ENCODE data around the gene RAD23A.

RAD23A gene

DNA sequence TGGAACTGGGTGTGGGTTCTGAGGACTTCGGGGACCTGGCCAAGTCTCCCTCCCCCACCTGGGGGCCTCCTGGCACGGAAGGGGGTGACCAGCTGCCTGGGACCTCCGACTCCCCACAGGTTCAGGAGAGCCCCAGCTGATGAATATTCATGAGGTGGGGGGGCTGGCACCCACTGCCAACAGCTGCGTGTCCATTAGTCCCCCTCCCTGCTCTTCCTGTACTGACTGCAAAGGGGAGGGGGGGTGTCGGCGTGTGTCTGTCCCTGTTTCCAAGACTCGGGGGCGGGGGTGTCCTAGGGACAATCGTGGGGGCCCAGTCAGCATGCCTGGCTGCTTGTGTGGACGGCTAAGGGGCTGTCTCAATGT, 39.0 kb downstream of the RAD23A start:
- H3K18ac ChIP-seq (ENCODE audit: low read depth in 1 of 2, low read length in 2 of 2): no peak overlapping the region

DNA sequence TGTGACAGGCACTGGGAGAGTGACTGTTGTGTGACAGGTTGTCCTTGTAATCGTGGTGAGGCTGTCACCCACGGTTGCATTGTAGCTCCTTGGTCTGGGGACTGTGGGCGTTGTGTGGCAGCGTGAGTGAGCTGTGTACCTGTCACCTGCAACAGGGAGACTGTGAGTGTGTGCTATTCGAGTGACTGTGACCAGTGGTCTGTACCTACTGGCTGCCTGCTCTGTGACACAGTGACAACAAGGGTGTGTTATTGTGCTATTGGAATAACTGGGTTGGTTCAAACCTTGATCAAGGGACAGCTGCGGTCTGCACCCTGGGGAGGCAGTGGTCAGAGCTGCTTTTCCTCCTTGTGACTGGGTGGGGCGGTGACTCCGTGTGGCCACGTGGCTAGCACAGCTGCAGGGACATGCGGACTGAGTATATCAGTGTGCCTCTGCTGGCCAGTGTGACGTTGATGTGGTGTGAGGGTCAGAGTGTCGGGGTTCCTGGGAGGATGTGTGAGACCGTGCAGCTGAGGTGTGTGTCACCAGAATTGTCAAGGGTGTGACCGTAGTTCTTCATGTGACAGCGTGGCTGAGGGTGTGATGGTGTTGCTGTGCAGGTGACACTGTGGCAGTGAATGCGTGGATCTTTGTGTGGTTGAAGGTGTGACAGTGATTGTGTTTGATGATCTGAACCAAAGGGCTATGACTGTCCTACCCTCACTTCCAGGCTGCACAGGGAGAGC, 39.6 kb downstream of the RAD23A start:
- no peak overlapping the region for H3K27ac ChIP-seq (ENCODE audit: low read length, poor library complexity, severe bottlenecking)
- 69% methylated on average over 16 of the region's 16 CpGs for WGBS
- no peak overlapping the region for H3K4me3 ChIP-seq (ENCODE audit: insufficient read depth in 1 of 2, low read depth in 1 of 2, low read length in 2 of 2)
- H3K36me3 ChIP-seq (ENCODE audit: control insufficient read depth in 1 of 2, insufficient read depth in 2 of 2, low read depth in 1 of 2, low read length in 2 of 2): no peaks in the 10 kb centered on the region
- DNase-seq: peak; percentile 27
- H2BK12ac ChIP-seq (ENCODE audit: low read length in 2 of 2): no peak overlapping the region
- H3K9ac ChIP-seq (ENCODE audit: low read length): peak overlapping the region; percentile 28
- no peak overlapping the region for H4K91ac ChIP-seq (ENCODE audit: low read length)
- no peak overlapping the region for H3K4me2 ChIP-seq (ENCODE audit: low read length, poor library complexity, severe bottlenecking)
- no peak overlapping the region for H2AFZ ChIP-seq (ENCODE audit: low read depth, low read length)
- no peak overlapping the region for H2BK5ac ChIP-seq (ENCODE audit: low read depth, low read length, poor library complexity, severe bottlenecking)
- H3K4me1 ChIP-seq (ENCODE audit: control insufficient read depth, insufficient read depth, low read depth, low read length): peaks cover 10% of the 10 kb centered on the region
- no peak overlapping the region for H3K23ac ChIP-seq (ENCODE audit: low read length in 2 of 2)
- H2AK5ac ChIP-seq (ENCODE audit: low read length, severe bottlenecking): no peak overlapping the region
- H3K4ac ChIP-seq (ENCODE audit: low read depth in 1 of 2, low read length in 2 of 2): no peak overlapping the region
- no peak overlapping the region for H3K14ac ChIP-seq (ENCODE audit: low read length in 2 of 2)
- H3K27me3 ChIP-seq (ENCODE audit: control insufficient read depth in 1 of 2, insufficient read depth in 1 of 2, low read length in 2 of 2): peaks cover 0 to 68% of the 10 kb centered on the region in 2 experiments
- H4K8ac ChIP-seq (ENCODE audit: low read length): no peak overlapping the region
- no peak overlapping the region for H2BK120ac ChIP-seq (ENCODE audit: low read depth, low read length)
- no peak overlapping the region for H3K18ac ChIP-seq (ENCODE audit: low read depth in 1 of 2, low read length in 2 of 2)
- no peak overlapping the region for H2BK15ac ChIP-seq (ENCODE audit: low read depth, poor library complexity, severe bottlenecking)
- H3K79me1 ChIP-seq (replicated peaks; ENCODE audit: low read length, poor library complexity, severe bottlenecking): no peaks in the 10 kb centered on the region
- H3K9me3 ChIP-seq (ENCODE audit: control insufficient read depth, low read length): no peaks in the 10 kb centered on the region

More for the DNA sequence above, 39.0 kb downstream of the RAD23A start:
- DNase-seq: no peak
- H2BK15ac ChIP-seq (ENCODE audit: low read depth, poor library complexity, severe bottlenecking): no peak overlapping the region
- no peak overlapping the region for H3K4ac ChIP-seq (ENCODE audit: low read depth in 1 of 2, low read length in 2 of 2)
- no peak overlapping the region for H3K27ac ChIP-seq (ENCODE audit: low read length, poor library complexity, severe bottlenecking)
- H3K23ac ChIP-seq (ENCODE audit: low read length in 2 of 2): no peak overlapping the region
- H3K4me1 ChIP-seq (ENCODE audit: control insufficient read depth, insufficient read depth, low read depth, low read length): peaks cover 10% of the 10 kb centered on the region
- no peak overlapping the region for H4K8ac ChIP-seq (ENCODE audit: low read length)
- no peak overlapping the region for H2BK120ac ChIP-seq (ENCODE audit: low read depth, low read length)
- no peaks in the 10 kb centered on the region for H3K9me3 ChIP-seq (ENCODE audit: control insufficient read depth, low read length)
- H2AFZ ChIP-seq (ENCODE audit: low read depth, low read length): no peak overlapping the region
- no peak overlapping the region for H2AK5ac ChIP-seq (ENCODE audit: low read length, severe bottlenecking)
- H3K14ac ChIP-seq (ENCODE audit: low read length in 2 of 2): no peak overlapping the region
- H4K91ac ChIP-seq (ENCODE audit: low read length): no peak overlapping the region
- peak overlapping the region; percentile 28 for H3K9ac ChIP-seq (ENCODE audit: low read length)
- WGBS: 48% methylated on average over 9 of the region's 10 CpGs
- H2BK12ac ChIP-seq (ENCODE audit: low read length in 2 of 2): no peak overlapping the region
- H3K4me2 ChIP-seq (ENCODE audit: low read length, poor library complexity, severe bottlenecking): no peak overlapping the region
- H3K27me3 ChIP-seq (ENCODE audit: control insufficient read depth in 1 of 2, insufficient read depth in 1 of 2, low read length in 2 of 2): peaks cover 0 to 67% of the 10 kb centered on the region in 2 experiments
- H2BK5ac ChIP-seq (ENCODE audit: low read depth, low read length, poor library complexity, severe bottlenecking): no peak overlapping the region
- no peak overlapping the region for H3K4me3 ChIP-seq (ENCODE audit: insufficient read depth in 1 of 2, low read depth in 1 of 2, low read length in 2 of 2)
- no peaks in the 10 kb centered on the region for H3K36me3 ChIP-seq (ENCODE audit: control insufficient read depth in 1 of 2, insufficient read depth in 2 of 2, low read depth in 1 of 2, low read length in 2 of 2)
- no peaks in the 10 kb centered on the region for H3K79me1 ChIP-seq (replicated peaks; ENCODE audit: low read length, poor library complexity, severe bottlenecking)

DNA sequence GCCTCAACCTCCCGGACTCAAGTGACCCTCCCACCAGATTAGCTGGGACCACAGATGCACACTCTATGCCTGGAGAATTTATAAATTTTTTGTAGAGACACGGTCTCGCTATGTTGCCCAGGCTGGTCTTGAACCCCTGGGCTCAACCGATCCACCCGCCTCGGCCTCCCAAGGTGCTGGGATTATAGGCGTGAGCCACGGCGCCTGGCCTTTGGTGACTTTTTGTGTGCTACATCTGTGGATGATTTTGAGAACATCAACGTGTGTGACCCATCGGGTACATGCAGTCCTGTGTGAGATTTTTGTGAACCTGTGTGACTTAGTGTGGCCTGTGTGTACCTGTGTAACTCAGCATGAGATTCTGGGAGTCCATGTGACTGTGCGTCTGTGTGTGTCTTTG, 41.1 kb downstream of the RAD23A start:
- no peak overlapping the region for H2BK12ac ChIP-seq (ENCODE audit: low read length in 2 of 2)
- H3K14ac ChIP-seq (ENCODE audit: low read length in 2 of 2): no peak overlapping the region
- H4K8ac ChIP-seq (ENCODE audit: low read length): no peak overlapping the region
- no peak overlapping the region for H3K27ac ChIP-seq (ENCODE audit: low read length, poor library complexity, severe bottlenecking)
- no peaks in the 10 kb centered on the region for H3K36me3 ChIP-seq (ENCODE audit: control insufficient read depth in 1 of 2, insufficient read depth in 2 of 2, low read depth in 1 of 2, low read length in 2 of 2)
- H3K27me3 ChIP-seq (ENCODE audit: control insufficient read depth in 1 of 2, insufficient read depth in 1 of 2, low read length in 2 of 2): peaks cover 0 to 73% of the 10 kb centered on the region in 2 experiments
- no peak overlapping the region for H2BK120ac ChIP-seq (ENCODE audit: low read depth, low read length)
- no peaks in the 10 kb centered on the region for H3K9me3 ChIP-seq (ENCODE audit: control insufficient read depth, low read length)
- H3K4ac ChIP-seq (ENCODE audit: low read depth in 1 of 2, low read length in 2 of 2): no peak overlapping the region
- H2AK5ac ChIP-seq (ENCODE audit: low read length, severe bottlenecking): no peak overlapping the region
- no peak overlapping the region for H3K18ac ChIP-seq (ENCODE audit: low read depth in 1 of 2, low read length in 2 of 2)
- DNase-seq: no peak
- H2BK5ac ChIP-seq (ENCODE audit: low read depth, low read length, poor library complexity, severe bottlenecking): no peak overlapping the region
- no peaks in the 10 kb centered on the region for H3K79me1 ChIP-seq (replicated peaks; ENCODE audit: low read length, poor library complexity, severe bottlenecking)
- no peak overlapping the region for H3K23ac ChIP-seq (ENCODE audit: low read length in 2 of 2)
- no peak overlapping the region for H3K9ac ChIP-seq (ENCODE audit: low read length)
- 95% methylated on average over 12 of the region's 12 CpGs for WGBS
- H2BK15ac ChIP-seq (ENCODE audit: low read depth, poor library complexity, severe bottlenecking): no peak overlapping the region
- H4K91ac ChIP-seq (ENCODE audit: low read length): no peak overlapping the region
- no peak overlapping the region for H2AFZ ChIP-seq (ENCODE audit: low read depth, low read length)
- H3K4me2 ChIP-seq (ENCODE audit: low read length, poor library complexity, severe bottlenecking): no peak overlapping the region
- H3K4me3 ChIP-seq (ENCODE audit: insufficient read depth in 1 of 2, low read depth in 1 of 2, low read length in 2 of 2): no peak overlapping the region
- H3K4me1 ChIP-seq (ENCODE audit: control insufficient read depth, insufficient read depth, low read depth, low read length): peaks cover 10% of the 10 kb centered on the region

GRCh38 chr19:12987190-12987589, 41.5 kb downstream of the RAD23A start:
- 51% methylated on average over 2 of the region's 3 CpGs for WGBS
- H3K4me3 ChIP-seq (ENCODE audit: insufficient read depth in 1 of 2, low read depth in 1 of 2, low read length in 2 of 2): no peak overlapping the region
- H3K4ac ChIP-seq (ENCODE audit: low read depth in 1 of 2, low read length in 2 of 2): no peak overlapping the region
- H3K23ac ChIP-seq (ENCODE audit: low read length in 2 of 2): no peak overlapping the region
- no peak overlapping the region for H2BK5ac ChIP-seq (ENCODE audit: low read depth, low read length, poor library complexity, severe bottlenecking)
- no peaks in the 10 kb centered on the region for H3K9me3 ChIP-seq (ENCODE audit: control insufficient read depth, low read length)
- peaks cover 0 to 72% of the 10 kb centered on the region in 2 experiments for H3K27me3 ChIP-seq (ENCODE audit: control insufficient read depth in 1 of 2, insufficient read depth in 1 of 2, low read length in 2 of 2)
- H3K4me2 ChIP-seq (ENCODE audit: low read length, poor library complexity, severe bottlenecking): no peak overlapping the region
- no peak overlapping the region for H3K9ac ChIP-seq (ENCODE audit: low read length)
- no peak overlapping the region for H2BK15ac ChIP-seq (ENCODE audit: low read depth, poor library complexity, severe bottlenecking)
- no peak overlapping the region for H3K27ac ChIP-seq (ENCODE audit: low read length, poor library complexity, severe bottlenecking)
- H3K36me3 ChIP-seq (ENCODE audit: control insufficient read depth in 1 of 2, insufficient read depth in 2 of 2, low read depth in 1 of 2, low read length in 2 of 2): no peaks in the 10 kb centered on the region
- H2BK12ac ChIP-seq (ENCODE audit: low read length in 2 of 2): no peak overlapping the region
- H3K18ac ChIP-seq (ENCODE audit: low read depth in 1 of 2, low read length in 2 of 2): no peak overlapping the region
- H3K14ac ChIP-seq (ENCODE audit: low read length in 2 of 2): no peak overlapping the region
- H4K91ac ChIP-seq (ENCODE audit: low read length): no peak overlapping the region
- DNase-seq: no peak
- H3K4me1 ChIP-seq (ENCODE audit: control insufficient read depth, insufficient read depth, low read depth, low read length): peaks cover 10% of the 10 kb centered on the region
- no peaks in the 10 kb centered on the region for H3K79me1 ChIP-seq (replicated peaks; ENCODE audit: low read length, poor library complexity, severe bottlenecking)
- no peak overlapping the region for H4K8ac ChIP-seq (ENCODE audit: low read length)
- H2AK5ac ChIP-seq (ENCODE audit: low read length, severe bottlenecking): no peak overlapping the region
- no peak overlapping the region for H2AFZ ChIP-seq (ENCODE audit: low read depth, low read length)
- H2BK120ac ChIP-seq (ENCODE audit: low read depth, low read length): no peak overlapping the region
